RWPE2 (cell line): ENCODE measurements around the gene TBC1D2B.

Source experiments
- ATAC-seq: fragments of 200-7000 bp; cut with Tn5 transposase; 3 replicates; pipeline ENCODE4 v1.9.1; 2021; ENCODE audit warnings: low read depth
- DNase-seq: peaks from one replicate; pipeline ENCODE4 v3.0.0-alpha.2; 2020; ENCODE audit warnings: low spot score
- H3K27ac ChIP-seq: fragments of 450-650 bp; 2 replicates; pipeline ENCODE4 v1.5.1; 2017; ENCODE audit warnings: mild to moderate bottlenecking; ENCODE audit not compliant: poor library complexity, severe bottlenecking
- H3K27me3 ChIP-seq: fragments of 250-450 bp; sonication (Bioruptor Pico); 2 replicates; pipeline ENCODE4 v1.5.1; 2021; ENCODE audit warnings: mild to moderate bottlenecking, moderate library complexity; ENCODE audit not compliant: insufficient read depth, poor library complexity, severe bottlenecking
- H3K36me3 ChIP-seq: fragments of 250-450 bp; sonication (Bioruptor Pico); 2 replicates; pipeline ENCODE4 v1.5.1; 2020; ENCODE audit warnings: low read depth, mild to moderate bottlenecking, moderate library complexity
- H3K4me1 ChIP-seq: fragments of 250-450 bp; sonication (Bioruptor Pico); 2 replicates; pipeline ENCODE4 v1.5.1; 2021; ENCODE audit warnings: mild to moderate bottlenecking, moderate library complexity; ENCODE audit not compliant: insufficient read depth, poor library complexity, severe bottlenecking
- H3K4me3 ChIP-seq: fragments of 250-450 bp; sonication (Bioruptor Pico); 2 replicates; pipeline ENCODE4 v1.5.1; 2021; ENCODE audit warnings: mild to moderate bottlenecking, moderate library complexity; ENCODE audit not compliant: severe bottlenecking
- H3K9me3 ChIP-seq: fragments of 250-450 bp; sonication (Bioruptor Pico); 2 replicates; pipeline ENCODE4 v1.5.1; 2021; ENCODE audit warnings: mild to moderate bottlenecking, moderate library complexity; ENCODE audit not compliant: severe bottlenecking
- CTCF ChIP-seq: fragments of 450-650 bp; IDR thresholded peaks from one replicate; pipeline ENCODE4 v1.5.1; 2017; ENCODE audit warnings: mild to moderate bottlenecking, moderate library complexity; ENCODE audit not compliant: poor library complexity, severe bottlenecking

Gene TBC1D2B

GRCh38 chr15:78102741-78103140 is 25.2 kb upstream of the TBC1D2B start:
- DNase-seq, result peak; percentile 48
- peak; percentile 22; the same call in 2 of the 3 replicates for ATAC-seq
- H3K27me3 ChIP-seq, result no peaks in the 10 kb centered on the region

GRCh38 chr15:78102211-78102610 is 24.7 kb upstream of the TBC1D2B start:
- Histone ChIP-seq H3K27me3 (no peaks in the 10 kb centered on the region), H3K36me3 (no peaks in the 10 kb centered on the region), H3K4me1 (no peaks in the 10 kb centered on the region), H3K4me3 (no peak overlapping the region), H3K9me3 (no peaks in the 10 kb centered on the region), H3K27ac (no peak overlapping the region)
- ATAC-seq (no peak), DNase-seq (no peak)
- no peak for TF ChIP-seq CTCF

More at GRCh38 chr15:78102741-78103140, 25.2 kb upstream of the TBC1D2B start:
- no peak overlapping the region for H3K4me3 ChIP-seq
- no peak overlapping the region for H3K27ac ChIP-seq
- H3K4me1 ChIP-seq, result no peaks in the 10 kb centered on the region
- no peak for TF ChIP-seq CTCF
- H3K9me3 ChIP-seq, result no peaks in the 10 kb centered on the region
- H3K36me3 ChIP-seq, result no peaks in the 10 kb centered on the region

- TF ChIP-seq CTCF, result no peak
- DNase-seq (peak; percentile 44), ATAC-seq (no peak)
- no peaks in the 10 kb centered on the region for H3K36me3 ChIP-seq
- no peak overlapping the region for H3K4me3 ChIP-seq
- no peak overlapping the region for H3K27ac ChIP-seq
- no peaks in the 10 kb centered on the region for H3K9me3 ChIP-seq
- H3K4me1 ChIP-seq, result no peaks in the 10 kb centered on the region
- no peaks in the 10 kb centered on the region for H3K27me3 ChIP-seq
Observed at GRCh38 chr15:78101423-78102105, 24.1 kb upstream of the TBC1D2B start.

GRCh38 chr15:78100886-78101285 is 23.4 kb upstream of the TBC1D2B start:
- ATAC-seq (no peak), DNase-seq (no peak)
- Histone ChIP-seq H3K36me3 (no peaks in the 10 kb centered on the region), H3K27me3 (no peaks in the 10 kb centered on the region), H3K4me3 (no peak overlapping the region), H3K9me3 (no peaks in the 10 kb centered on the region), H3K27ac (no peak overlapping the region), H3K4me1 (no peaks in the 10 kb centered on the region)
- TF ChIP-seq CTCF, result no peak

GRCh38 chr15:78098131-78098755 is 20.7 kb upstream of the TBC1D2B start:
- Histone ChIP-seq H3K4me3 (no peak overlapping the region), H3K4me1 (no peaks in the 10 kb centered on the region), H3K36me3 (no peaks in the 10 kb centered on the region), H3K9me3 (no peaks in the 10 kb centered on the region), H3K27ac (no peak overlapping the region), H3K27me3 (no peaks in the 10 kb centered on the region)
- no peak for TF ChIP-seq CTCF
- ATAC-seq (no peak), DNase-seq (peak; percentile 69)
